GM18907 (cell line): ENCODE measurements around the gene HDAC11.
"Not testable (repeated sequence)": the region's sequence is repeated elsewhere in the genome, so short reads cannot be mapped to it uniquely, and the experiment has no call there.

Source experiments
- ATAC-seq: cut with Tn5 transposase; IDR thresholded peaks from one replicate; pipeline ENCODE4 v1.9.1; 2021; ENCODE audit warnings: mild to moderate bottlenecking, moderate library complexity; ENCODE audit not compliant: unreplicated experiment

The HDAC11 gene

GRCh38 chr3:13479582-13480339, at the start of gene HDAC11:
Gene HDAC11, plus strand, starts transcription at chr3:13480306. Its CDS starts 42 bp downstream, at chr3:13480348.
- peak; percentile 97 for ATAC-seq

DNA sequence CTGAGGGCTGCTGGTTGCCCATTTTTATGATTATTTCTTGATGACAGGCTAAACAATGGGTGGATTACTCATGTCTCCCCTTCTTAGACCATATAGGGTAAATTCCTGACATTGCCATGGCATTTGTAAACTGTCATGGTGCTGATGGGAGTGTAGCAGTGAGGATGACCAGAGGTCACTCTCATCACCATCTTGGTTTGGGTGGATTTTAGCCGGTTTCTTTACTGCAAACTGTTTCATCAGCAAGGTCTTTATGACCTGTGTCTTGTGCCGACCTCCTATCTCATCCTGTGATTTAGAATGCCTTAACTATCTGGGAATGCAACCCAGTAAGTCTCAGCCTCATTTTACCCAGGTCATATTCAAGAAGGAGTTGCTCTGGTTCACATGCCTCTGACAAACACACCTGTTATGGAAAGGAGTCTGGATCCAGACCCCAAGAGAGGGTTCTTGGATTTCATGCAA, 49.7 kb upstream of the HDAC11 start:
- ATAC-seq: not testable (repeated sequence)

- ATAC-seq: no peak
Measured at GRCh38 chr3:13432093-13432492, 48.0 kb upstream of the HDAC11 start.

DNA sequence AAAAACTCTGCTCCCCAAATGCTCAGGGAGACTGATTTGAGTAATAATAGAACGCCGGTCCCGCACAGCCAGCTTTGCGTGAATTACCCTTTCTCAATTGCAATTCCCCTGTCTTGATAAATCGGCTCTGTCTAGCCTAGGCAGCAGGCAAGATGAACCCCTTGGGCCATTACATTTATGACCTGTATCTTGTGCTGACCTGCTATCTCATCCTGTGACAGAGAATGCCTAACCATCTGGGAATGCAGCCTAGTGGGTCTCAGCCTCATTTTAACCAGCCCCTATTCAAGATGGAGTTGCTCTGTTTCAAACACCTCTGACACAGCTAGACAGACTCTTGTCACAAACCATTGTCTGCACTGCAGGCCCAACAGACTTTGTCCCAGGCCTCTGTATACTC, 46.2 kb upstream of the HDAC11 start:
- ATAC-seq: no peak

DNA sequence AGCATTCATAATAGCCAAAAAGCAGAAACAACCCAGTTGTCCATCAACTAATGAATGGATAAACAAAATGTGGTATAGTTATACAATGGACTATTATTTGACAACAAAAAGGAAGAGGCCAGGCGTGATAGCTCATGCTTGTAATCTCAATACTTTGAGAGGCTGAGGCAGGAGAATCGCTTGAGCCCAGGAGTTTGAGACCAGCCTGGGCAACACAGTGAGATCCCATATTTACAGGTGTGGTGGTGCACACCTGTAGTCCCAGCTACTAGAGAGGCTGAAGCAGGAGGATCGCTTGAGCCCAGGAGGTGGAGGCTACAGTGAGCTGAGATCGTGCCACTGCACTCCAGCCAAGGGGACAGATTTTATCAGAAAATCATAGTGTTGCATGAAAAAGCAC, 43.9 kb upstream of the HDAC11 start:
- not testable (repeated sequence) for ATAC-seq

- ATAC-seq: no peak
Measured at GRCh38 chr3:13440204-13440817, 39.8 kb upstream of the HDAC11 start.

DNA sequence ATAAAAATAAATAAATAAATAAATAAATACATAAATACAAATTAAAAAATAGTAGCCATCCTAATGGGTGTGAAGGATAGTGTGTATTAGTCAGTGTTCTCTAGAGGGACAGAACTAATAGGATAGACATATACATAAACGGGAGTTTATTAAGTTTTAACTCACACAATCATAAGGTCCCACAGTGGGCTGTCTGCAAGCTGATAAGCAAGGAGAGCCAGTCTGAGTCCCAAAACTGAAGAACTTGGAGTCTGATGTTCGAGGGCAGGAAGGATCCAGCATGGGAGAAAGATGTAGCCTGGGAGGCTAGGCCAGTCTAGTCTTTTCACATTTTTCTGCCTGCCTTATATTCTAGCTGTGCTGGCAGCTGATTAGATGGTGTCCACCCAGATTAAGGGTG, 37.2 kb upstream of the HDAC11 start:
- ATAC-seq: not testable (repeated sequence)

DNA sequence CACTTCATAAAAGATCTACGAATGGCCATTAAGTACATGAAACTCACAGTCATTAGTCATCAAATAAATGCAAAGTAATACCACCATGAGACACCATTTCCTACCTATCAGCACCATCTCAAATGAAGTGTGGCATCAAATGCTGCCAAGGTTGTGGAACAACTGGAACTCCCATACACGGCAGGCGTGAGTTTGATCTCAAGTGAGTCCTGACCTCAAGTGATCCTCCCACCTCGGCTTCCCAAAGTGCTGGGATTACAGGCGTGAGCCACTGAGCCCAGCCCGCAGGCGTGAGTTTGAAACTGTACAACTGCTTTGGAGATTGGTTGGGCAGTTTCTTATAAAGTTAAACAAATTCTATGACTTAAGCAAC, 28.8 kb upstream of the HDAC11 start:
- ATAC-seq: peak; percentile 15

DNA sequence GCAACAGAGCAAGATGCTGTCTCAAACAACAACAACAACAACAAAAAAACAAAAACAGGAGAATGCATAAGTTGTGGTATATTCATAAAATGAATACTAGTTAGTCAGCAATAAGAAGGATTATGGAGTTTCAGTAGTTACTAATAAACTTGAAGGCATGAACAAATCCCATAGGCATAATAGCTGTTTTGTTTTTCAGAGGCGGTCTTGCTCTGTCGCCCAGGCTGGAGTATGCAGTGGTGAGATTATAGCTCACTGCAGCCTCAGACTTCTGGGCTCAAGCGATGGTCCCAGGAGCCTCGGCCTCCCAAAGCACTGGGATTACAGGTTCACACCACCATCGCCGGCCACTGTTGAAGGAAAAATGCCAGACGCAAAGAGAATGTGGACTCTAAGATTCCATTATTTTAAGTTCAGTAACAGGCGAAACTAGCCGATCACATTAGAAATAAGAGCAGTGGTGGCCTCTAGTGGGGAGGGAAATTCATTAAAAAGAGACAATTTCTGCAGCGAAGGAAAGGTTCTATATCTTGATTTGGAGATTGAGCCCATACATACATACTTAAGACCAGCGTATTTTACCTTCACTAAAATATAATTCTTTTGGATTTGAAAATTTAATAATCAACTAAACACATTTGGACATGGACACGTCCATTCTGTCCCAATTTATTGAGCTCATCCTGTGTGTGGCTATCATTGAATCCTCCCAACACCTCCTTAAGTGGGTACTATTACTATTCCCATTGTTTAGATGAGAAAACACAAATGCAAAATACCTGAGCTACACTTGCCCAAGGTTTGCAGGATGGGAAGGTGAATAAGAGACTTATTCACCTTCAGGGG, 27.4 kb upstream of the HDAC11 start:
- peak; percentile 38 for ATAC-seq

DNA sequence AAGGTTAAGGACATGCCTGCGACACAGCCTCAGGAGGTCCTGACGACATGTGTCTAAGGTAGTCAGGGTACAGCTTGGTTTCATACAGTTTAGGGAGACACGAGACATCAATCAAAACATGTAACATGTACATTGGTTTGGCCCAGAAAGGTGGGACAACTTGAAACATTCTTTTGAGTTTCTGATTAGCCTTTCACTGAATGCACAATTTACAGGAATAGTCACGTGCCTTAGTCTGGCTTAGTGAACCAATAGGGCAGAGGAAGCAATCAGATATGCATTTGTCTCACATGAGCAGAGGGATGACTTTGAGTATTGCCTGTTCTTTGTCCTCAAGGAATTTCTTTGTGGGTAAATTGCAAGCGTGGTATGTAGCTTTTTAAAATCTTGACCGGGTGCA, 24.5 kb upstream of the HDAC11 start:
- ATAC-seq: no peak

DNA sequence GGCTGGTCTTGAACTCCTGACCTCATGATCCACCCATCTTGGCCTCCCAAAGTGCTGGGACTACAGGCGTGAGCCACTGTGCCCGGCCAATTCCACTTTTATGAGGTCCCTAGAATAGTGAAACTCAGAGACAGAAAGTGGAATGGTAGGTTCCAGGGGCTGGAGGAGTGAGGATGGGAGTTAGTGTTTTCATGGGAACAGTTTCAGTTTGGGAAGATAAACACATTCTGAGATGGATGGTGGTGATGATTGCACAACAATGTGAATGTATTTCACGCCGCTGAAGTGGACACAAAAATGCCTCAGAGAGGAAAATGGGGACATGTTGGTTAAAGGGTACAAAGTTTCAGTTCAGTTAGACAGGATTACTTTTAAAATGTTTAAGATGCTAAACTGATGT, 22.5 kb upstream of the HDAC11 start:
- ATAC-seq: no peak

DNA sequence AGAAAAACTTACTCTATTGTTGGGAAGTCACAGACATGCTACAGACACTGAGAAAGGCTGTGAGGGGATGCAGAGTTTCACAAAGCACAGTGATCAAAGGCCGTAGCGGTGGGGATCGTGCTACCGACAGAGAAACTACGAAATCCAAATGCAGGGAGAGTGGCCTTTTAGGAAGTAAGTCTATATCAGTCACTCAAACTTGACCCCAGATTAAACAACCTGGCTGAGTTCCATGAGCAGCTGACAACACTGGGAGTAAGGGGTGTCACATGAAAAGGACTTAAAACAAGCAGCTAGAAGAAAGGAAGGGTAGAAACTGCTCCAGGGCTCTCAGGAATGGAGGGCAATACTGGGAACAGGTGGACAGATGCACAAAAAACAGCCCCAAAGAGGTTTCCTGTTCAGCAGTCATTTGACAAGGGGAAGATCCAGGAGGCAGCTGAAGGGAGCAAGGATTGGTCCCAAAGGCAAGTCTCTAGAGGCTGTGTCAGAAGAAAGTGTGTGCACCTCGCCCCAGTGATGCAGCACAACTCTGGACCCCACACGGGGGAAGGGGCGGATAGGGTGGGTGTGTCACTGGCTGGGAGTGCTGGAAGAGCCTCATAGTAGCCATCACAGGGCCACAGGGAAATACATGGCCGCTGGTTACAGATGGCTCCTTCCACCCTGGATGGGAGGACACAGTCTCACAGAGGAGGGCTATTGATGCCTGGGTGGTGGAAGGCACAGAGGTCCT, 20.3 kb upstream of the HDAC11 start:
- no peak for ATAC-seq

DNA sequence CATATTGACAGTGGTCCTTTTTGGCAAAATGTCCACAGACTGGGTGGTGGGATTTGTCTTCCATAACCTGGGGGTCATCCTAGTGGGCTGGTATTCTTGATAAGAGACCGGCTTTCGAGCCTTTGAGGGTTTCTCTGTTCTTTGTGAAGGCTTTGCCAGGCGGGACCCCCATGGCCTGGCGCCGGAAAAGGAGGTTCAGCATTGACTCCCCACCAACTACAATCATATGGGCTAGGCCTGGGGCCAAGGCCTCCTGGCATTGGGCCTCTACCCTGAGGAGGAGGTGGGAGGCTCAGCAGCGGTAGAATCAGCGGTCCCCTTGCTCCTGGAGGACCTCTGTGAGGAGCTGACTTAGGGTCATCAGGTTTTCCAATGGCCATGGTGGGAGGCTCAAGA, 19.8 kb upstream of the HDAC11 start:
- ATAC-seq: no peak

- peak; percentile 67 for ATAC-seq
Measured at GRCh38 chr3:13461169-13462124, 18.7 kb upstream of the HDAC11 start.

DNA sequence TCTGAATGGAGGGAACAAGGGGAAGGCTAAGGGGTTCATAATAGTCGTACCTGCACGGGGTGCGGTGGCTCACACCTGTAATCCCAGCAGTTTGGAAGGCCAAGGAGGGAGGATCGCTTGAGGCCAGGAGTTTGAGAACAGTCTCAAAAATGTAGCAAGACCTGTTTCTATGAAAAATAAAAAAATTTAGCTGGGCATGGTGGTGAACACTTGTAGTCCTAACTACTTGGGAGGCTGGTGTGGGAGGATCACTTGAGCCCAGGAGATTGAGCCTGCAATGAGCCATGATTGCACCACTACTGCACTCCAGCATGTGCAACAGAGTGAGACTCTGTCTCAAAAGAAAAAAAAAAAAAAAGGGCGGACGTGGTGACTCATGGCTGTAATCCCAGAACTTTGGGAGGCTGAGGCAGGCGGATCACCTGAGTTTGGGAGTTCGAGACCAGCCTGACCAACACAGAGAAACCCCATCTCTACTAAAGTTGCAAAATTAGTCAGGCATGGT, 17.9 kb upstream of the HDAC11 start:
- ATAC-seq: no peak

GRCh38 chr3:13462822-13463221, 17.3 kb upstream of the HDAC11 start:
- no peak for ATAC-seq

- ATAC-seq: no peak
Measured at GRCh38 chr3:13463618-13464400, 16.3 kb upstream of the HDAC11 start.

GRCh38 chr3:13465236-13465873, 14.8 kb upstream of the HDAC11 start:
- no peak for ATAC-seq
